Measurements from ENCODE around the gene CABLES1.

- TF ChIP-seq CTCF (IDR thresholded peaks at IDR 0.05) (no peak), EP300 (IDR thresholded peaks at IDR 0.05; ENCODE audit: low read depth) (no peak), POLR2A (IDR thresholded peaks at IDR 0.05) (no peak)
Measured at GRCh38 chr18:23282437-23282781, 147.1 kb downstream of the CABLES1 start.

All from transverse colon (tissue), 3 donors.